Stimulated activated naive CD8-positive, alpha-beta T cell treated with anti-CD3 and anti-CD28 coated beads, Interleukin-15, Interleukin-2, amounts not matched to agents 100 U/mL and 50 U/mL, for 24 hours (primary cell): ENCODE data around the gene VPS45.
A peak's percentile ranks its signal among the peaks of the same experiment; 100 is the strongest.
"Not testable (repeated sequence)": the region's sequence is repeated elsewhere in the genome, so short reads cannot be mapped to it uniquely, and the experiment has no call there.

Experiments used
- ATAC-seq: fragments of 150-1000 bp; cut with Tn5 transposase; one replicate; pipeline ENCODE4 v1.10.0; 2021
- DNase-seq: peaks from one replicate; pipeline ENCODE4 v3.0.0; 2021

Gene VPS45, protein sequence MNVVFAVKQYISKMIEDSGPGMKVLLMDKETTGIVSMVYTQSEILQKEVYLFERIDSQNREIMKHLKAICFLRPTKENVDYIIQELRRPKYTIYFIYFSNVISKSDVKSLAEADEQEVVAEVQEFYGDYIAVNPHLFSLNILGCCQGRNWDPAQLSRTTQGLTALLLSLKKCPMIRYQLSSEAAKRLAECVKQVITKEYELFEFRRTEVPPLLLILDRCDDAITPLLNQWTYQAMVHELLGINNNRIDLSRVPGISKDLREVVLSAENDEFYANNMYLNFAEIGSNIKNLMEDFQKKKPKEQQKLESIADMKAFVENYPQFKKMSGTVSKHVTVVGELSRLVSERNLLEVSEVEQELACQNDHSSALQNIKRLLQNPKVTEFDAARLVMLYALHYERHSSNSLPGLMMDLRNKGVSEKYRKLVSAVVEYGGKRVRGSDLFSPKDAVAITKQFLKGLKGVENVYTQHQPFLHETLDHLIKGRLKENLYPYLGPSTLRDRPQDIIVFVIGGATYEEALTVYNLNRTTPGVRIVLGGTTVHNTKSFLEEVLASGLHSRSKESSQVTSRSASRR

DNA sequence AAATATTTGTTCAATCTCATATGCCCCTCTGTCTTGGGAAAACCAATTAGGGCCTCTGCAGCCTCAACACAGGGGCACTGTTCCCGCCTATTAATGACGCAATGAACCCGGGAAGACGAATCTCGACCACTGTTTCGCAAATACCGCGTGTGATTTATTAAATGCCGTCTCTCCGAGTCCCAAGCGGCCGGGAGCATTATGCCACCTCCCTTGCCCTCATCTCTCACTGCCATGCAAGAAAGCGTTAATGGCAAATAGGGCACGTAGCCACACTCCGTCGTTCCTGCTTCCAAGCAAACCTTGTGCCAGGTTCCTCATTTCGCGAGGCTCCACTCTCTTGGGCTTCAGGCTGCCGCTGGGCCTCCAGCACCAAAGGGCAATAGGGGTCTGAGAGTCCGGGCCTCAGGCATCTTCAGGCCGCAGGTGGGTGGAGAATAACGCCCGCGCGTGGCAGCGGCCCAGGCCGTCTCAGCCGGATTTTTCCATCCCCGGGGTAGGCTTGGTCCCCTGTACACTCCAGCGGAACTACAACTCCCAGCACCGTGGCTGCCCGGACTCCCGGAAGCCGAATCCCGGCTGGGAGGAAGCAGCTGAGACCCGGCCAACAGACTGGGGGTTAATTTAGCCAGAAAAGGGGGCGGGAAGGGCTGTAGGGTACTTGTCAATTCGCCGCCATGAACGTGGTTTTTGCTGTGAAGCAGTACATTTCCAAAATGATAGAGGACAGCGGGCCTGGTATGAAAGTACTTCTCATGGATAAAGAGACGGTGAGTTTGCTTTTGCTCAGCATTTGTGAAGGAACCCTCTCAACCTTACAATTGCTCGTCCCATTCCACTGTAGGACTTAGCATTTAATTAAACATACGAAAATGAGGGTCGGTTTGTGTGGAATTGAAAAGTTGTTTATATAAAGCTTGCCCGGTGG lies at the start of gene VPS45:
Gene VPS45, plus strand, starts transcription at position 593 of the 925 bp plus-strand sequence. Its CDS starts 82 bp downstream, at position 675.
- peak; percentile 91 for DNase-seq
- ATAC-seq = peak; percentile 99

DNA sequence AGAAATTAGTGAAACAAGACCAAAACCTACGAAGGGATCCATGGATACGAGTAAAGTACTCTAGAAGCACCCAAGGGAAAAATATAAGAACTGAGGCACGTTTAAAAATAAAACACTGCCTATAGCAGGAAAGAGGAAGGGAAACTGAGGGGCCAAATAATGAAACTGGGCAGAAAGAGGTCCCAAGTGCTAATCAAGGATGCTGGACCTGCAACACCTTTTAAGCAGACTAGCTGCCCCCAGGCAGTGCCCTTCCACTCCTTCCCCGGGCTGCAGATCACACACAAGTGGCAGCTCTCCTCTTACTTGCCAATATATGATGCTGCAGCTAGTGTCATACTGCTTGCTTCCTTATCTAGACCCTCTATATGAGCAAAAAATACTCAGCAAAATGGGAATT lies 49.4 kb upstream of the VPS45 start:
- ATAC-seq = no peak
- DNase-seq = no peak

DNA sequence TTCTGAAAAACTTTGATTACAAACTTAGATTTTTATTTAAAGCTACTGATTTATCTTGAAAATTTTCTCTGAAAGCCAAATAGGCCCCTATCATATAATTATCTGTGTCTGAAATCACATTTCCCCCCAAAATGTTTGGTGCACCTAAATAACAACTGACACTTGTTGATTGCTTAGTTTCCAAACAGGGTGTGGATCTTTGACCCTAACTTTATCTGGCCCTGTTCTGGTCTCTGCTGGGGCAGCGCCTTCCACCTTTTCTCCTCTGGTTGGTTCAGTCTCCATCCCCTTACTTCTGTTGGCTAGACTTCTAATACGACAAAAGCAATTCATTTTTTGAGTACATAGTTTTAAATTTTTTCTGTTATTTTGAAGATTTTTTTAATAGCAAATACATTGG lies 46.9 kb upstream of the VPS45 start:
- ATAC-seq = no peak
- DNase-seq = no peak

DNA sequence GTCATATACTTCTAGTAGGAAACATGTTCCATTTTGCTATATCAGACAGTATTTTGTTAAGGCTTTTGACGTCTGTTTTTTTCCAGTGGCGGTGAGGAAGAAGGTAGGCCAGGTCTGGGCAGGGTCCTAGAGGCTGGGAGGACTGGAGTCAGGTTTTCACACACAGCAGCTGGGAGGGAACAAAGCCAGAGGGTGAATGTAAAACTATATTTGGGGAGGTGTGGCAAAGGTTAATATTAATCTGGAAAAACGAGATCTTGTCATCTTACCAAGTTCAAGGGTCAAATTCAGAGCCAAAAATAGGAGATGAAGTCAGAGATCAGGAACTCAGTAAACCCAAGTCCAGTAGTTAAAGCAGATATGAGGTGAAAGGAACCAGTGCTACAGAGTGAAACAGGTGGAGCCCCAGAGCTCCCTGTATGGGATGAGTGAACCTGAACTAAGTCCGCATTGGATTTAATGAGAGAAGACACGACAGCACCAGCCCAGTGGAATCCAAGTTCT lies 46.3 kb upstream of the VPS45 start:
- DNase-seq (no peak), ATAC-seq (no peak)

DNA sequence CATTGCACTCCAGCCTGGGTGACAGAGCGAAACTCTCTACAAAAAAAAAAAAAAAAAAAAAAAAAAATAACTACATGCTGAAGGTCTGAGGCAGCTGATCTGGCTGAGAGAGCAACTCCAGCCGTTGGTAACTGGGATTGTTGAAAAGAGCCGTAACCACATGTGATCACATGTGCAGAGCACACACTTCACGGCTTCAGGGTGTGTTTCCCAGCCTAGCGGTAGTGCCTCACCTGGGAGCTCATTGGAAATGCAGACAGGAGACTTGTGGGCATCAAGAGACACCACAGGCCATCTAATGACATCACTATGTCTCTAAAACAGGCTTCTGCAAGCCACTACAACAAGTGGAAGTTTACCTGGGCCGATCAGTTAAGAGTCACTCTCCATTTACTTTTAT lies 45.2 kb upstream of the VPS45 start:
- DNase-seq (no peak), ATAC-seq (no peak)

DNA sequence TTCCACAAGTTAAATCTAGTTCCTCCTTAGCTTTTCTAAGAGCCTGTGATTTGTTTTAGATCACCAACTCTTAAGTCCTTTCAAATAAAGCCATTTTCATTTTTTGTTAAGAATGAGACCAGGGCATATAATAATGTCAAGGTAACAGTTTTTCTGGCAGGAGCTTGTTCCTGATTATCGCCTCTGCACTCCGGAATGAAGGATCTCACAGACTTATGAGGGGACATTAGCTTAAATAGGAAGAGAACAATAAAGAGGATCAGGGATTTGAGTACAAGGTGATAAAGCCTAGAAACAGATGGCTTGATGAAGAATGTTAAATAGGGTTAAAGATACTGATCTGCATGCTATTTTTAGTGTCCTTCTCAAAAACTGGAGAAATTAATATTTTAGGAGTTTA lies 43.4 kb upstream of the VPS45 start:
- ATAC-seq (no peak), DNase-seq (no peak)

DNA sequence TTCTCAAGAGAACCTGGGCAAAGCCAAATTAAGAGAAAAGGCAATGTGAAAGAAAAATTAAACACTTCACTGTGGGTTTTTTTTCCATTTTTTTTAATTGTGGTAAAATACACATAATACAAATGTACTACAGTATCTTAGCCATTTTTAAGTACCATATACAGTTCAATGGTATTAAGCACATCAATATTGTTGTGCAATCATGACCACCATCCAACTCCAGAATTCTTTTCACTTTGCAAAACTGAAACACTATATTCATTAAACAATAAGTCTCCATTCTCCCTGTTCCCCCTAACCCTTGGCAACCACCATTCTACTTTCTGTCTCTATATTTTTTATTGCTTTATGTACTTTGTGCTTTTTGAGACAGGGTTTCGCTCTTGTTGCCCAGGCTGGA lies 39.3 kb upstream of the VPS45 start:
- ATAC-seq (no peak), DNase-seq (no peak)

DNA sequence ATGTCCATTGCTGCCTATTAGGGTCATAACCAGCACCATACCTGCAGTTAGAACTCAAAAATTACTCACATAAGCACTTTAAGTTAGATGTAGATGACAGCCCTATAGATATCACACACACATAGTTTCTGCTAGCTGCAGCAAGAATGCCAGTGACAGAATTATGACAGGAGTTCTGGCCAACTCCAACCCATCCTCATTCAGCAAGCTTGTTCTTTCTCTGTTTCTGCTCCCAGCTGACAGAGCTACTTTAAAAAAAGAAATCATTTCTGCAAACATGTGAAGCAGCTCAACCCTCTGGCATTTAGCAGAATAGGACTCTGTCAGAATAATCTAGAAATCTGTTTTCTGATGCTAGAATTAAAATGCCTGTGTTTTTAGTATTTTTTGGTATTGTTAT lies 33.2 kb upstream of the VPS45 start:
- no peak for ATAC-seq
- DNase-seq = no peak

DNA sequence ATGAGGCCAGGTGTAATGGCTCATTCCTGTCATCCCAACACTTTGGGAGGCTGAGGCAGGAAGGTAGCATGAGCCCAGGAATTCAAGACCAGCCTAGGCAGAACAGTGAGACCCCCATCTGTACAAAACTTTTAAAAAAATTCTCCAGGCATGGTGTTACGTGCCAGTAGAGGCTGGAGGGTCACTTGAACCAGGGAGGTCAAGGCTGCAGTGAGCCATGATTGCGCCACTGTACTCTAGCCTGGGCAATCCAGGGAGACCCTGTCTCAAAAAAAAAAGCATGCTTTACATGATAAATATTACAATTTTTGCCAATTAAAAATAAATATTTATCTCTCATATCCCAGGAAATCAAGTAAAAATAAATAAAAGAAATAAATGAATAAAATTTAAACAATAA lies 17.6 kb upstream of the VPS45 start:
- DNase-seq = no peak

DNA sequence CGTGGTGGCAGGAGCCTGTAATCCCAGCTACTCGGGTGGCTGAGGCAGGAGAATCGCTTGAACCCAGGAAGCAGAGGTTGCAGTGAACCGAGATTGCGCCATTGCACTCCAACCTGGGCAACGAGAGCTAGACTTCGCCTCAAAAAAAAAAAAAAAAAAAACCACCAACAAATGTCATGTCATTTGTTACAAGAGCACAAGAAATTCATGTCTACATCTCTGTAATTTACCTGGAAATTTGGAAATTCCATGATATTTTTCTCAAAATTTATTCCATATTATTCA lies 16.5 kb upstream of the VPS45 start:
- DNase-seq (no peak), ATAC-seq (no peak)

More for the DNA sequence above, 17.6 kb upstream of the VPS45 start:
- ATAC-seq = no peak

DNA sequence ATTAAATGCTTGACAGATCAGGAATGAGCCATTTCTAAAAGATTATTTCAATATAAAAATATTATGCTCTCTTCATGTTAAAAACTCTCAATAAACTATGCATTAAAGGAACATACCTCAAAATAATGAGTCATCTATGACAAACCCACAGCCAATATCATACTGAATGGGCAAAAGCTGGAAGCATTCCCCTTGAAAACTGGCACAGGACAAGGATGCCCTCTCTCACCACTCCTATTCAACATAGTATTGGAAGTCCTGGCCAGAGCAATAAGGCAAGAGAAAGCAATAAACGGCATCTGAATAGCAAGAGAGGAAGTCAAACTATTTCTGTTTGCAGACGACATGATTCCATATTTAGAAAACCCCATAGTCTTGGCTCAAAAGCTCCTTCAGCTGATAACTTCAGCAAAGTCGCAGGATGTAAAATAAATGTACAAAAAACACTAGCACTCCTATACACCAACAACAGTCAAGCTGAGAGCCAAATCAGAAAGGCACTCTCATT lies 15.6 kb upstream of the VPS45 start:
- ATAC-seq, DNase-seq: not testable (repeated sequence)

DNA sequence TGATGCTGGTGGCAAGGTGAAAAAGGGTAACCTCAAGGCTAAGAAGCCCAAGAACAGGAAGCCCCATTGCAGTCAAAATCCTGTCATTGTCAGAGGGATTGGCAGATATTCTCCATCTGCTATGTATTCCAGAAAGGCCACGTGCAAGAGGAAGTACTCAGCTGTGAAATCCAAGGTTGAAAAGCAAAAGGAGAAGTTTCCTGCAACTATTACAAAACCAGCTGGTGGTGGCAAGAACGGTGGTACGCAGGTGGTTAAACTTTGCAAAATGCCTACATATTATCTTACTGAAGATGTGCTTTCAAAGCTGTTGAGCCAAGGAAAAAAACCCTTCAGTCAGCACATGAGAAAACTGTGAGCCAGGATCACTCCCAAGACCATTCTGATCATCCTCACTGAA lies 13.7 kb upstream of the VPS45 start:
- DNase-seq = no peak

DNA sequence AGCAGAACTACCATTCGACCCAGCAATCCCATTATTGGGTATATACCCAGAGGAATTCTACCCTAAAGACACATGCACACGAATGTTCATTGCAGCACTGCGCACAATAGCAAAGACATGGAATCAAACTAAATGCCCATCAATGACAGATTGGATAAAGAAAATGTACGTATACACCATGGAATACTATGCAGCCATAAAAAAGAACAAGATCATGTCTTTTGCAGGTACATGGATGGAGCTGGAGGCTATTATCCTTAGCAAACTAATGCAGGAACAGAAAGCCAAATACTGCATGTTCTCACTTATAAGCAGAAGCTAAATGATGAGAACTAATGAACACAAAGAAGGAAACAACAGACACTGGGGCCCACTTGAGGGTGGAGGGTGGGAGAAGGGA lies 12.1 kb upstream of the VPS45 start:
- ATAC-seq, DNase-seq: not testable (repeated sequence)

More for the DNA sequence above, 13.7 kb upstream of the VPS45 start:
- ATAC-seq = no peak

DNA sequence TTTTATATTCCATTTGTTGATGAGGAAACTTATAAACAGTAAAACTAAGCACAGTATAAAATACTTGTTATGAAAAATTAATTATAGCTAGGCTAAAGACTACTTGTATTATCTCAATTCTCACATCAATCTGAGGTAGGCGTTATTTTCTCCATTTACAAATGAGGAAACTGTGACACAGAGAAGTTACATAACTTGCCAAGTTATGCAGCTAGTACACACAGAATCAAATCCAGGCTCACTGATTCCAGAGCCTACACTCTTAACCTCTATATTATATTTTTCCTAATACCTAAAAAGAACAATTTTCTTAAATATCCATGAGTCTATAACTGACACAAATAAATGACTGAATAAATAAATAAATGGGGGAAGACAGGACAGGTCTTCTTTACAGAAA lies 11.2 kb upstream of the VPS45 start:
- no peak for DNase-seq
- no peak for ATAC-seq

DNA sequence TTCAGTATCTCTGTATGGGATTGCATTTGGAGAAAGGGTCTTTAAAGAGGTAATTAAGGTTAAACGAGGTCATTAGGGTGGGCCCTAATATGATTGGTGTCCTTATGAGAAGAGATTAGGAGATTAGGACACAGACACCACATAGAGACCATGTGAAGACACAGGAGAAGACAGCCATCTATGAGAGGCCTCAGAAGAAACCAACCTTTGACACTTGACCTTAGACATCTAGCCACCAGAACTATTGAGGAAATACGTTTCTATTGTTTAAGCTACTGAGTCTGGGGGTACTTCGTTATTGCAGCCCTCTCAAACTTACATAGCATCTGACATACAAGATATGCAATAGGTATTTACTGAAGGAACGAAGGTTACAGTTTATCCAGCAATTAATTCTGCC lies 7.3 kb upstream of the VPS45 start:
- ATAC-seq (no peak), DNase-seq (no peak)

DNA sequence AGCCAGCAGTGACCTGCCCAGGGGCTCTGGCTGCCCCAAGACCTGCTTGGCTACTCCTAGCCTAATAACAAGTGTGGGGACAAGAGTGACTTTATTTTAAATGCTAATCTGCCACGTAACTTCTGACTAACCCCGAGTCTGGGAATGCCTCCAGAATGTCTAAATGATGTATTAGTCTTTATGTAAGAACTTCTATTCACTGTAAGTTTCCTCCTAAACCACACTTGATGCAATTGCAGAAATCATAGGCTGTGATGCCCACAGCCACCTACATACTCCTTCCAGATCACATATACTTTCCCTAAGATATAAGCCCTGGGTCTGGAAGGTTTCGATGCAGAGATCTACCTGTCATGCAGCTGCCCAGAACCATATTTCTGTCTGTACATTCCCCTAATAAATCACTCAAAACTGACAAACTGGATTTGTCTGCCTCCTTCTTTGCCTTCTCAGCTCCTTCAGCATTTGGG lies 5.9 kb upstream of the VPS45 start:
- DNase-seq (no peak), ATAC-seq (no peak)

DNA sequence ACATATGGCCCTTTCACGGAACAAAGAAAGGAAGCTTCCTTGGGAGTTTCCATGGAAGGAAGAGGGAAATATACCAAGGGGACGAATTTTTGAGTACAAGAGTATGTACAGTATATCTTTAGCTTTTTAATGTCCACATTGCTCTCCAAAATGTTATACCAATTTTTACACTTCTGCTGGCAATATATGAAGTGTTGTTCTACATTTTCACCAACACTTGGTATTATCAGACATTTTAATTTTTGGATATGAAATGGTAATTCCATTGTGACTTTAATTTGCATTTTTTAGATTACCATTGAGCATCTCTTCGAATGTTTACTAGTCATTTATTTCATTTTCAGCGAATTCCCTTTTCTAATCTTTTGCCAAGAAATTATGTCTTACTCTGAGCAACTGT lies 5.5 kb upstream of the VPS45 start:
- ATAC-seq (no peak), DNase-seq (no peak)

DNA sequence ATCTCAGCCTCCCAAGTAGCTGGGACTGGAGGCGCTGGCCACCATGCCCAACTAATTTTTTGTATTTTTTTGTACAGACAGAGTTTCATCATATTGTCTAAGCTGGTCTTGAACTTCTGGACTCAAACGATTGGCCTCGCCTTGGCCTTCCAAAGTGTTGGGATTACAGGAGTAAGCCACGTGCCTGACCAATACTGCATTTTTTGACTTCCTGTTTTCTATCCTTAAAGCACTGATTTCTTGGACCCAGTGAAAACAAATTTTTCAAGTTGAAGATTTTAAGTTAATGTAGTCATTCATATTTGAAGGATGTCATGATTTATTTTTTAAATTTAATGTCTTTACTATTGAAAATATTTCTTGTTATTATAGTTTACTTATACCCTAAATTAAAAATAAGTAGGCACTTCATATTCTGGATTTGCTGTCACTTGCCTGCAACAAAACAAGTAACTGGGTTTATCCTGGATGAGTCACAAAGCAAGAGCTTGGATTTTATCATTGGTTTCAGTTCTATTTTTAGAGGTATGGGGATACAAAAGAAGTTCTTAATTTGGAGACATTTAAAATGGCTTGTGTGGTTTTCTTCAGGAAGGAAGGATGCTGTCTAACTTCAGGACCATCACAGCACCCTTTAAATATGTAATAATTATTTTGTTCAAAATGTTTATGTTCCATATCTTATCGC lies 2.2 kb upstream of the VPS45 start:
- ATAC-seq = no peak
- no peak for DNase-seq

DNA sequence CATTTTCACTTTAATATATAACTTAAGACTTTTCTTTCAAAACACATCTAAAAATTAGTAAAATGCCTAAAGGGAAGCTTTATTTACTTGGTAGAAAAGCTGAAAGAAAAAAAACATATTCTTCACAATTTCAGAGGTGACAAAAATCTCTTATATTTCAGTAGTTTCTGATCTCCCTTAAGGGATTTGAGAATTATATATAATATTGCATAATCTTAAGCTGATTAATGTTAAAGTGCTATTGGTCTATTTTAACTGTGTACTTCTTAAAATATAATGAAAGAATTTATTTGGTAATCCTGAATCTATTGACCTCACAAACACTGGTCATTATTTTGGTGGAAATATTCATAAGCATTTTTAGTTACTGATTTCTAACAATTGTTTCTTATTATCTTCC lies 1.2 kb upstream of the VPS45 start:
- ATAC-seq (no peak), DNase-seq (no peak)

DNA sequence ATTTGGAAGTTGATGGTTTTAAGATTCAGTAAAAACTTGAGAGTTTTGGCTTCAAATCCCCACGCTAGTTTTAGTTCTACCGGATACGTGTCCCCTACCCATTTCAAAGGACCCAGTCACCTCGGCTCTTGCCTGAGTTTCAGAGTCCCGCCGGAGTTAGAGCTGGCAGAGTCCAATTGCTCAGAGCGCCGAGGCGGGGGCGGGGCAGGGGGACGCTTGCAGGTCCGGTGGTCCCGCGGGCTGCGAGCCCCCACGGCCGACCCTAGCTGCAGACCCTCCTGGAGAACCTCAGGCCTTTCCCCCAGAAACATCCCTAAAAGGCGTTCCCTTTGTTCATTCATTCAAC lies 765 bp upstream of the VPS45 start:
- DNase-seq (peak; percentile 66), ATAC-seq (peak; percentile 5)

DNA sequence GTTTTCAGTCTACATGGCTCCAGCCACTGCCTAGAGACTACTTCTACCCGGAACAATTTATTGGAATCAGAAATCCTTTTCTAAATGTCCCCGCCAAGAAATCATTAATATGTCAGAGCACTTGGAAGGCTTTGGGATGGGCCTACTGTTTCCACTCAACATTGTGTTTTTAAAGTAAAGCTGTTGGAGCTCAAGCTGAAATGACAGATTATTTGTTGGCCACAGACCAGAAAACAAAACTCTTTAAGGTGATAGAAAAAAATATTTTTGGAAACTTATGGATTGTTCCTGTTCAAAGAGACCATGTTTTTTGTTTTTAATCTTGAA lies 496 bp downstream of the VPS45 start:
- DNase-seq (no peak), ATAC-seq (no peak)

DNA sequence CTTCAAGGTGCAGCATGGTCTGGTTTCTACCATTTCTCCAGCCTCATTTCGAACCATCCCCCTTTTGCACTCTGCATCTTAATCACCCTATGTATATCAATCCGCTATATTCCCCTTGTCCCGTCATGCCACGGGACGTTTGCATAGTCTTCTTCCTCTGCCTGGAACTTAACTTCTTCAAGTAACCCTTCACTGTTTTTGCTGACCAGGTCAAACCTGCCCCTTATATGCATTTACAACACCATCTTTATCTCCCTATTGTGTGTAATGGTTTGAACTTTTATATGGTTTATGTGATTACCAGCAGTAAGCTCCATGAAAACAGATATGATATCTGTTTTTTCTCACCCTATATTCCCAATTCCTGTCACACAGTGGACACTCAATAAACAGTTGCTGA lies 2.3 kb downstream of the VPS45 start:
- ATAC-seq = no peak
- no peak for DNase-seq
